GM19463 (cell line): ENCODE measurements around the gene XK.
A peak's percentile ranks its signal among the peaks of the same experiment; 100 is the strongest.

Experiments used
- ATAC-seq: cut with Tn5 transposase; IDR thresholded peaks from one replicate; pipeline ENCODE4 v1.9.1; 2021; ENCODE audit warnings: mild to moderate bottlenecking, moderate library complexity; ENCODE audit not compliant: unreplicated experiment

XK gene

GRCh38 chrX:37679230-37679629 lies 6.4 kb upstream of the XK start:
- no peak for ATAC-seq

- no peak for ATAC-seq
Measured at GRCh38 chrX:37679888-37680287, 5.7 kb upstream of the XK start.

GRCh38 chrX:37684426-37684825 lies 1.2 kb upstream of the XK start:
- no peak for ATAC-seq

GRCh38 chrX:37684973-37685372 lies 618 bp upstream of the XK start:
- ATAC-seq, result no peak

- no peak for ATAC-seq
Measured at GRCh38 chrX:37686369-37686995, 891 bp downstream of the XK start.

GRCh38 chrX:37686996-37687395 lies 1.4 kb downstream of the XK start:
- no peak for ATAC-seq

- ATAC-seq, result no peak
Measured at GRCh38 chrX:37690119-37690518, 4.5 kb downstream of the XK start.

GRCh38 chrX:37692918-37693317 lies 7.3 kb downstream of the XK start:
- no peak for ATAC-seq

GRCh38 chrX:37697169-37697760 lies 11.7 kb downstream of the XK start:
- ATAC-seq, result no peak

- no peak for ATAC-seq
Measured at GRCh38 chrX:37701588-37701987, 16.0 kb downstream of the XK start.

GRCh38 chrX:37711991-37712390 lies 26.4 kb downstream of the XK start:
- ATAC-seq, result no peak

GRCh38 chrX:37712458-37712857 lies 26.9 kb downstream of the XK start:
- peak; percentile 80 for ATAC-seq

- no peak for ATAC-seq
Measured at GRCh38 chrX:37714479-37714878, 28.9 kb downstream of the XK start.

- no peak for ATAC-seq
Measured at GRCh38 chrX:37716602-37717001, 31.0 kb downstream of the XK start.

- ATAC-seq, result no peak
Measured at GRCh38 chrX:37717708-37718107, 32.1 kb downstream of the XK start.

- ATAC-seq, result no peak
Measured at GRCh38 chrX:37722595-37722994, 37.0 kb downstream of the XK start.

GRCh38 chrX:37726346-37726745 lies 40.8 kb downstream of the XK start:
- ATAC-seq, result no peak

GRCh38 chrX:37745354-37745753 lies 59.8 kb downstream of the XK start:
- ATAC-seq, result peak; percentile 46

GRCh38 chrX:37745835-37746217 lies 60.2 kb downstream of the XK start:
- peak; percentile 24 for ATAC-seq

- peak; percentile 76 for ATAC-seq
Measured at GRCh38 chrX:37746218-37746941, 60.8 kb downstream of the XK start.

GRCh38 chrX:37746951-37747350 lies 61.4 kb downstream of the XK start:
- ATAC-seq, result no peak

- no peak for ATAC-seq
Measured at GRCh38 chrX:37752281-37752680, 66.7 kb downstream of the XK start.
